OCI-LY7 (cell line): ENCODE results near the gene MED27.

Source experiments
- CTCF ChIP-seq: fragments of 200-600 bp; sonication (generic); conservative IDR thresholded peaks from 2 replicates; pipeline ENCODE4 v1.5.1; 2014; ENCODE audit warnings: mild to moderate bottlenecking, antibody characterized with exemption, low read length, moderate library complexity, mixed read lengths
- EZH2phosphoT487 ChIP-seq: fragments of 200-600 bp; sonication (generic); IDR thresholded peaks from 2 replicates; pipeline ENCODE4 v1.6.1; 2018; ENCODE audit warnings: low read depth, borderline replicate concordance, mild to moderate bottlenecking, mixed run types, antibody characterized with exemption, low read length, moderate library complexity, mixed read lengths

DNA sequence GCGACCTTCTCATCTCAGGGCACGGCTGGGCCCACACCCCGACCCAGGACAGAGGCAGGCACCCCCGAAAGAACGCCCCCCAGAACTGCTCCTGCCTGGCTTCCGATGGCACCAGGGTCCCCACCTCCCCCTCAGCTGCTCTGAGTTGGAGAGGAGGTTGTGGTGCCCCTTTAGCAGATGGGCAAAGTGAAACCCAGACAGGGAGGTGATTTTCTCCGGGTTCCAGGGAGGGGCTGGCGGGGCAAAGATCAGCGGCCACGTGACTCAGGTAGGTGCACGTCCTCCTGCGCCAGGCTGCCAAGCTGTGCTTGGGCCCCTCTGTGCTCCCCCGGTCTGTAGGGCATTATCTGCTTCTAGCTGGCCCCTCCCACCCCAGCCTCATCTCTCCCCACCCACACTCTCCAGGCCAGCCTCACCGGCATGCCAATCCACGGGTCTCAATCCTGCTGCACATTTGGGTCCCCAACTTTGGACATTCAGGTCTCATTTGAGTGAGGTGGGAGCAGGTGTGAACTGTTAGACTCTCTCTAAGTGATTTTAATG lies 254.6 kb downstream of the MED27 start:
- TF ChIP-seq EZH2phosphoT487 (no peak), CTCF (no peak)
